DOHH2 (cell line): ENCODE data around the gene HMG20B.
"Not testable (repeated sequence)": the region's sequence is repeated elsewhere in the genome, so short reads cannot be mapped to it uniquely, and the experiment has no call there.

Source experiments
- H3F3A ChIP-seq: fragments of 200-600 bp; sonication (generic), shearing (Covaris generic); 2 replicates; pipeline ENCODE4 v1.6.0; 2016; ENCODE audit warnings: antibody characterized with exemption, mild to moderate bottlenecking; ENCODE audit not compliant: control insufficient read depth, insufficient read depth
- H3K27ac ChIP-seq: fragments of 200-600 bp; sonication (generic); 2 replicates; pipeline ENCODE4 v1.5.1; 2014; ENCODE audit warnings: low read depth, mild to moderate bottlenecking, low read length, moderate library complexity
- H3K27me3 ChIP-seq: fragments of 200-600 bp; sonication (generic); 2 replicates; pipeline ENCODE4 v1.6.1; 2014; ENCODE audit warnings: mild to moderate bottlenecking, low read length, mixed read lengths; ENCODE audit not compliant: control insufficient read depth
- H3K36me3 ChIP-seq: fragments of 200-600 bp; sonication (generic); 2 replicates; pipeline ENCODE4 v1.6.1; 2014; ENCODE audit warnings: mild to moderate bottlenecking, low read length, moderate library complexity, mixed read lengths; ENCODE audit not compliant: control insufficient read depth
- H3K4me1 ChIP-seq: fragments of 200-600 bp; sonication (generic); 2 replicates; pipeline ENCODE4 v1.6.1; 2014; ENCODE audit warnings: mild to moderate bottlenecking, low read length, mixed read lengths; ENCODE audit not compliant: control insufficient read depth
- H3K4me2 ChIP-seq: fragments of 200-600 bp; sonication (generic); 2 replicates; pipeline ENCODE4 v1.6.0; 2014; ENCODE audit warnings: mild to moderate bottlenecking, low read length, moderate library complexity
- H3K4me3 ChIP-seq: fragments of 200-600 bp; sonication (generic); 2 replicates; pipeline ENCODE4 v1.5.1; 2014; ENCODE audit warnings: mild to moderate bottlenecking, low read length, mixed read lengths
- H3K79me2 ChIP-seq: fragments of 200-600 bp; sonication (generic); 2 replicates; pipeline ENCODE4 v1.6.1; 2014; ENCODE audit warnings: mild to moderate bottlenecking, low read length, mixed read lengths; ENCODE audit not compliant: control insufficient read depth
- H3K9me2 ChIP-seq: fragments of 200-600 bp; sonication (generic); replicated peaks from 2 replicates; pipeline ENCODE4 v1.6.1; 2014; ENCODE audit warnings: mild to moderate bottlenecking, low read length, mixed read lengths; ENCODE audit not compliant: control insufficient read depth
- H3K9me3 ChIP-seq: fragments of 200-600 bp; sonication (generic); 2 replicates; pipeline ENCODE4 v1.6.1; 2014; ENCODE audit warnings: antibody characterized with exemption, low read length, mixed read lengths; ENCODE audit not compliant: control insufficient read depth, insufficient read depth
- H4K20me1 ChIP-seq: fragments of 200-600 bp; sonication (generic); 2 replicates; pipeline ENCODE4 v1.6.0; 2014; ENCODE audit warnings: low read depth, mild to moderate bottlenecking, antibody characterized with exemption, low read length, moderate library complexity; ENCODE audit not compliant: control insufficient read depth, insufficient read depth
- EZH2phosphoT487 ChIP-seq: fragments of 200-600 bp; sonication (generic); IDR thresholded peaks from 2 replicates; pipeline ENCODE4 v1.6.1; 2017; ENCODE audit warnings: borderline replicate concordance, mild to moderate bottlenecking, antibody characterized with exemption, low read length, moderate library complexity, mixed read lengths
- TF ChIP-seq, protein P1 (sequence below): fragments of 200-600 bp; sonication (generic); IDR thresholded peaks from one replicate; pipeline ENCODE4 v1.5.1; 2014; ENCODE audit warnings: antibody characterized with exemption, mild to moderate bottlenecking, low read depth, low read length; ENCODE audit not compliant: poor library complexity, severe bottlenecking

The HMG20B gene

DNA sequence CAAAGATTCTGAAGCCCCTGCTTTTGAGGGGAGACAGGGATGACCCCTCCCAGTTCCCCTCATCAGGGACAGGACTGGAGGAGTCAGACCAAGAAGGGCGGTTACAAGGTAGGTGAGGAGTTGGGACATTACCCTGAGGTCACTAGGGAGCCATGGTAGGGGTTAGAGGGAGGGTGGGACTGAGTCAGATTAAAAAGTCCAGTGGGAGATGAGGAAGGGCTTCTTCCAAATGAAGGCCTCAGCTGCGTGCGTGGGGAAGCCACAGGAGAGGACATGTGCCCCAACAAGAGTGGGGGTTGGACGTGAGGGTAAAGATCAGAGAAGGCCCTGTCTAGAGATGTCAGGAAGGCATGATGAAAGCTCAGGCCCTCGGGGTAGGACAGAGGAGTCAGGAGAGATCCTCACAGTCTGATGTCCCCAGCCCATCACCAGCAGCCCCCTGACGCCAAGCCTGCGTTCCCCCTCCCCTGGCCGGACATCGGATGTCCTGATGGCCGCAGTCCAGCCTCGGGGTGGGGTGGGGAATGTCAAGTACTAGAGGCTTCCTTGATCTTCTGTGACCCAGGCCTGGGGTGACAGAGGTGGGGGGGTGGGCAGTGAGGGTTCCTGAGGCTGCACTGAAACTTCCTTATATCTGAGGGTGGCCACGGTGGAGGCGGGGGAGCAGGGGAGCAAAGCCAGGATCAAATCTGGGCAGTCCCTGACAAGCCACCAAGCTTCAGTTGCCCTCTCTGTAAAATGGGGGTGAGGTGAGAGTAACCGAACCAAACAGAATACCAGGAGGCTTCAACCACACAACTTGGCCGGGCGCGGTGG, 8.8 kb upstream of the HMG20B start:
- H3K4me2 ChIP-seq, result no peak overlapping the region
- H3K79me2 ChIP-seq, result no peaks in the 10 kb centered on the region
- H3K9me3 ChIP-seq, result no peaks in the 10 kb centered on the region
- no peak overlapping the region for H3K4me3 ChIP-seq
- H3K4me1 ChIP-seq, result peaks cover 10% of the 10 kb centered on the region
- no peaks in the 10 kb centered on the region for H3K9me2 ChIP-seq
- no peaks in the 10 kb centered on the region for H3K36me3 ChIP-seq
- TF ChIP-seq, protein P1, sequence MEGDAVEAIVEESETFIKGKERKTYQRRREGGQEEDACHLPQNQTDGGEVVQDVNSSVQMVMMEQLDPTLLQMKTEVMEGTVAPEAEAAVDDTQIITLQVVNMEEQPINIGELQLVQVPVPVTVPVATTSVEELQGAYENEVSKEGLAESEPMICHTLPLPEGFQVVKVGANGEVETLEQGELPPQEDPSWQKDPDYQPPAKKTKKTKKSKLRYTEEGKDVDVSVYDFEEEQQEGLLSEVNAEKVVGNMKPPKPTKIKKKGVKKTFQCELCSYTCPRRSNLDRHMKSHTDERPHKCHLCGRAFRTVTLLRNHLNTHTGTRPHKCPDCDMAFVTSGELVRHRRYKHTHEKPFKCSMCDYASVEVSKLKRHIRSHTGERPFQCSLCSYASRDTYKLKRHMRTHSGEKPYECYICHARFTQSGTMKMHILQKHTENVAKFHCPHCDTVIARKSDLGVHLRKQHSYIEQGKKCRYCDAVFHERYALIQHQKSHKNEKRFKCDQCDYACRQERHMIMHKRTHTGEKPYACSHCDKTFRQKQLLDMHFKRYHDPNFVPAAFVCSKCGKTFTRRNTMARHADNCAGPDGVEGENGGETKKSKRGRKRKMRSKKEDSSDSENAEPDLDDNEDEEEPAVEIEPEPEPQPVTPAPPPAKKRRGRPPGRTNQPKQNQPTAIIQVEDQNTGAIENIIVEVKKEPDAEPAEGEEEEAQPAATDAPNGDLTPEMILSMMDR, result no peak
- H3K27ac ChIP-seq, result no peak overlapping the region
- no peaks in the 10 kb centered on the region for H3F3A ChIP-seq
- no peaks in the 10 kb centered on the region for H4K20me1 ChIP-seq
- H3K27me3 ChIP-seq, result no peaks in the 10 kb centered on the region

DNA sequence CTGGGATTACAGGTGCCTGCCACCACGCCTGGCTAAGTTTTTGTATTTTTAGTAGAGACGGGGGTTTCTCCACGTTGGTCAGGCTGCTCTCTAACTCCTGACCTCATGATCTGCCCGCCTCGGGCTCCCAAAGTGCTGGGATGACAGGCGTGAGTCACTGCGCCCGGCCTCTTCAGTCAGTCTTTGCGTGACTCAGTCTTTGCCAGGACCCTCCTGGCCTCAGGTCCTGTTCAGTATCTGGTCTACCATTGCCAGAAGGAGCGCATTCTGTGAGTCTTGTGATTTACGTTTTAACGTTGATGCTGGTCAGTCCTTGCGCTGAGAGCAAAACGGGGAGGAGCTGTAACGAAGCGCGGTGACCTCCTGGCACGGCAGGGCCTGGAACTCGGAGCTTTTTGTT, 7.6 kb upstream of the HMG20B start:
- H3K27ac ChIP-seq, result no peak overlapping the region

DNA sequence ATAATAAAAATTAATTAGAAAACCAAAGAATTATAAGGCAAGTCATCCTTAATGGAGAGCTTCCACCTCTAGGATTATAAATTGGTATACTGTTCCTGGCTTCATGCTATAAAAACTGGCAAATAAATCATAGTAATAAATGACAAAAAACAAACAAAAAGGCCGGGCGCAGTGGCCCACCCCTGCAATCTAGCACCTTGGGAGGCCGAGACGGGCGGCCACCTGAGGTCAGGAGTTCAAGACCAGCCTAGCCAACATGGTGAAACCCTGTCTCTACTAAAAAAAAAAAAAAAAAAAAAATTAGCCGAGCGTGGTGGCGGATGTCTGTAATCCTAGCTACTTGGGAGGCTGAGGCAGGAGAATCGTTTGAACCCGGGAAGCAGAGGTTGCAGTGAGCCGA, 2.7 kb upstream of the HMG20B start:
- H3F3A ChIP-seq, H3K36me3 ChIP-seq, H3K9me3 ChIP-seq, H3K79me2 ChIP-seq, H3K27me3 ChIP-seq, H3K4me2 ChIP-seq, H3K27ac ChIP-seq, H3K9me2 ChIP-seq, H4K20me1 ChIP-seq, H3K4me3 ChIP-seq: not testable (repeated sequence)
- peaks cover 10% of the 10 kb centered on the region for H3K4me1 ChIP-seq

More for the DNA sequence above, 7.6 kb upstream of the HMG20B start:
- Histone ChIP-seq H3K9me3 (no peaks in the 10 kb centered on the region), H3K4me3 (no peak overlapping the region), H3K4me2 (no peak overlapping the region), H3K79me2 (no peaks in the 10 kb centered on the region), H3K36me3 (no peaks in the 10 kb centered on the region), H4K20me1 (no peaks in the 10 kb centered on the region), H3K27me3 (no peaks in the 10 kb centered on the region), H3K9me2 (no peaks in the 10 kb centered on the region), H3K4me1 (peaks cover 6% of the 10 kb centered on the region), H3F3A (no peaks in the 10 kb centered on the region)
- no peak for TF ChIP-seq EZH2phosphoT487
- TF ChIP-seq, protein P1, result no peak

DNA sequence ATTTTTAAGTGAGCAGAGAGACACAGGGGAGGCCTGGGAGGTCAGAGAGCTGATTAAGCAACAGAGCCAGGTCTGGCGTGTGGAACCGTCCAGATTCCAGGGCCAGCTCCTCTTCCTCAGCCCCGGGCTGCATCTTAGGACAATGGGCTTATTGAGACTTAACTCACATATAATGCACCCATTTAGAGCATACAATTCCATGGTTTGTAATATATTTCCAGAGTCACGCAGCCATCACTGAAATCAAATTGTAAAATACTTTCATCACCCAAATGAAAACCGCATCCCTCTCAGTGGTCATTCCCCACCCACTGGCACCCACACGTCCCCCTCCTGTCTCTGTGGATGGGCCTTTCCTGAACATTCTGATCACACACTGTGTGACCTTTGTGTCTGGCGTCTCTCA, 2.1 kb upstream of the HMG20B start:
- no peak overlapping the region for H3K27ac ChIP-seq
- H3K4me1 ChIP-seq, result peaks cover 10% of the 10 kb centered on the region
- no peak for TF ChIP-seq EZH2phosphoT487
- TF ChIP-seq, protein P1, result no peak
- no peaks in the 10 kb centered on the region; the same call in 1 of the 2 replicates for H3F3A ChIP-seq
- H3K4me3 ChIP-seq, result no peak overlapping the region
- no peaks in the 10 kb centered on the region for H3K27me3 ChIP-seq
- H3K4me2 ChIP-seq, result no peak overlapping the region
- H3K9me3 ChIP-seq, result no peaks in the 10 kb centered on the region
- H3K79me2 ChIP-seq, result peaks cover 6% of the 10 kb centered on the region
- no peaks in the 10 kb centered on the region for H3K9me2 ChIP-seq
- peaks cover 10% of the 10 kb centered on the region for H3K36me3 ChIP-seq
- no peaks in the 10 kb centered on the region; the same call in 1 of the 2 replicates for H4K20me1 ChIP-seq
